Activated CD8-positive, alpha-beta memory T cell treated with anti-CD3 and anti-CD28 coated beads, Interleukin-2, amount 50 U/mL, for 1 hour (primary cell): Measurements from ENCODE around the gene SLFN11.
"Not testable (repeated sequence)": the region's sequence is repeated elsewhere in the genome, so short reads cannot be mapped to it uniquely, and the experiment has no call there.

Experiments used
- DNase-seq: peaks from one replicate; pipeline ENCODE4 v3.0.0-alpha.2; 2020; ENCODE audit errors: extremely low read depth

The SLFN11 gene

GRCh38 chr17:35352284-35352683, 21.1 kb downstream of the SLFN11 start:
- DNase-seq: no peak

GRCh38 chr17:35350493-35350892, 22.9 kb downstream of the SLFN11 start:
- no peak for DNase-seq

- no peak for DNase-seq
Observed at GRCh38 chr17:35345926-35346771, 27.3 kb downstream of the SLFN11 start.

- no peak for DNase-seq
Observed at GRCh38 chr17:35345445-35345925, 27.9 kb downstream of the SLFN11 start.

- DNase-seq: no peak
Observed at GRCh38 chr17:35344262-35344661, 29.2 kb downstream of the SLFN11 start.

GRCh38 chr17:35342276-35342675, 31.1 kb downstream of the SLFN11 start:
- DNase-seq: no peak

- no peak for DNase-seq
Observed at GRCh38 chr17:35341411-35341992, 31.9 kb downstream of the SLFN11 start.

- DNase-seq: no peak
Observed at GRCh38 chr17:35338230-35338629, 35.2 kb downstream of the SLFN11 start.

GRCh38 chr17:35337364-35337763, 36.1 kb downstream of the SLFN11 start:
- no peak for DNase-seq

- DNase-seq: not testable (repeated sequence)
Observed at GRCh38 chr17:35333578-35333977, 39.8 kb downstream of the SLFN11 start.

GRCh38 chr17:35322749-35323148, 50.7 kb downstream of the SLFN11 start:
- no peak for DNase-seq

- no peak for DNase-seq
Observed at GRCh38 chr17:35315971-35316370, 57.5 kb downstream of the SLFN11 start.

- DNase-seq: no peak
Observed at GRCh38 chr17:35315283-35315682, 58.1 kb downstream of the SLFN11 start.

GRCh38 chr17:35314415-35315216, 58.8 kb downstream of the SLFN11 start:
- no peak for DNase-seq

GRCh38 chr17:35313875-35314409, 59.5 kb downstream of the SLFN11 start:
- no peak for DNase-seq

- peak; percentile 91 for DNase-seq
Observed at GRCh38 chr17:35312790-35313711, 60.4 kb downstream of the SLFN11 start.

- DNase-seq: no peak
Observed at GRCh38 chr17:35312346-35312745, 61.1 kb downstream of the SLFN11 start.

GRCh38 chr17:35309345-35309744, 64.1 kb downstream of the SLFN11 start:
- DNase-seq: not testable (repeated sequence)
